ENCODE measurements around the gene SMIM45.

The SMIM45 gene

GRCh38 chr22:41996826-41997225, 44.9 kb downstream of the SMIM45 start:
- Mint-ChIP-seq H3K36me3 (ENCODE audit: insufficient read depth, unreplicated experiment) (peaks cover 6% of the 10 kb centered on the region), H3K27ac (ENCODE audit: low read depth, unreplicated experiment) (no peak overlapping the region), H3K27me3 (ENCODE audit: insufficient read depth, unreplicated experiment) (no peaks in the 10 kb centered on the region), H3K9me3 (ENCODE audit: unreplicated experiment) (no peaks in the 10 kb centered on the region), H3K4me3 (ENCODE audit: unreplicated experiment) (no peak overlapping the region), H3K4me1 (ENCODE audit: insufficient read depth, unreplicated experiment) (no peaks in the 10 kb centered on the region)
- ChIA-PET CTCF (no interaction called here), POLR2A (interaction anchor here (0.5 kb wide), 1 partner anchor 542 kb away, joined by 3 read pairs; no protein-coding TSS in a partner anchor)
- no peak for TF ChIP-seq CTCF (IDR thresholded peaks at IDR 0.05; ENCODE audit: unreplicated experiment)
- intact Hi-C loops (cut with micrococcal nuclease): no loop called here
- BruUV-seq (replicated peaks): no TSS peak
- DNase-seq (ENCODE audit: unreplicated experiment): no peak

GRCh38 chr22:41998361-41999261, 46.7 kb downstream of the SMIM45 start, which contains the start of gene WBP2NL:
Gene WBP2NL (plus strand): TSS chr22:41998788. CDS start chr22:41998819, 31 bp downstream.
- Mint-ChIP-seq H3K4me1 (ENCODE audit: insufficient read depth, unreplicated experiment) (no peaks in the 10 kb centered on the region), H3K9me3 (ENCODE audit: unreplicated experiment) (no peaks in the 10 kb centered on the region), H3K27ac (ENCODE audit: low read depth, unreplicated experiment) (peak within 1 kb of the TSS; percentile 80), H3K27me3 (ENCODE audit: insufficient read depth, unreplicated experiment) (no peaks in the 10 kb centered on the region), H3K4me3 (ENCODE audit: unreplicated experiment) (peak within 1 kb of the TSS; percentile 76), H3K36me3 (ENCODE audit: insufficient read depth, unreplicated experiment) (peaks cover 6% of the 10 kb centered on the region)
- intact Hi-C loops (cut with micrococcal nuclease): no loop called here
- POLR2A ChIA-PET: no interaction called here
- CTCF ChIA-PET: no interaction called here
- BruUV-seq (replicated peaks): TSS peak; percentile 46
- DNase-seq (ENCODE audit: unreplicated experiment): no peak
- TF ChIP-seq CTCF (IDR thresholded peaks at IDR 0.05; ENCODE audit: unreplicated experiment): no peak

GRCh38 chr22:42000466-42000865, 48.5 kb downstream of the SMIM45 start:
- DNase-seq (ENCODE audit: unreplicated experiment): no peak
- ChIA-PET POLR2A (no interaction called here), CTCF (interaction anchor here (0.6 kb wide), 1 partner anchor 169 kb away, joined by 3 read pairs; no protein-coding TSS in a partner anchor)
- intact Hi-C loops (cut with micrococcal nuclease): no loop called here
- Mint-ChIP-seq H3K9me3 (ENCODE audit: unreplicated experiment) (peaks cover 2% of the 10 kb centered on the region), H3K27ac (ENCODE audit: low read depth, unreplicated experiment) (no peak overlapping the region), H3K4me3 (ENCODE audit: unreplicated experiment) (peak overlapping the region; percentile 43), H3K4me1 (ENCODE audit: insufficient read depth, unreplicated experiment) (no peaks in the 10 kb centered on the region), H3K27me3 (ENCODE audit: insufficient read depth, unreplicated experiment) (no peaks in the 10 kb centered on the region), H3K36me3 (ENCODE audit: insufficient read depth, unreplicated experiment) (no peaks in the 10 kb centered on the region)
- BruUV-seq (replicated peaks): no TSS peak
- no peak for TF ChIP-seq CTCF (IDR thresholded peaks at IDR 0.05; ENCODE audit: unreplicated experiment)

- Mint-ChIP-seq H3K27ac (ENCODE audit: low read depth, unreplicated experiment) (no peak overlapping the region), H3K9me3 (ENCODE audit: unreplicated experiment) (peaks cover 6% of the 10 kb centered on the region), H3K4me3 (ENCODE audit: unreplicated experiment) (no peak overlapping the region), H3K4me1 (ENCODE audit: insufficient read depth, unreplicated experiment) (no peaks in the 10 kb centered on the region), H3K36me3 (ENCODE audit: insufficient read depth, unreplicated experiment) (no peaks in the 10 kb centered on the region), H3K27me3 (ENCODE audit: insufficient read depth, unreplicated experiment) (no peaks in the 10 kb centered on the region)
- intact Hi-C loops (cut with micrococcal nuclease): no loop called here
- TF ChIP-seq CTCF (IDR thresholded peaks at IDR 0.05; ENCODE audit: unreplicated experiment): no peak
- BruUV-seq (replicated peaks): no TSS peak
- CTCF ChIA-PET: no interaction called here
- DNase-seq (ENCODE audit: unreplicated experiment): no peak
- POLR2A ChIA-PET: no interaction called here
These were observed 49.2 kb downstream of the SMIM45 start for GRCh38 chr22:42001121-42001520.
